ENCODE results near the gene CLIP4.

The CLIP4 gene

DNA sequence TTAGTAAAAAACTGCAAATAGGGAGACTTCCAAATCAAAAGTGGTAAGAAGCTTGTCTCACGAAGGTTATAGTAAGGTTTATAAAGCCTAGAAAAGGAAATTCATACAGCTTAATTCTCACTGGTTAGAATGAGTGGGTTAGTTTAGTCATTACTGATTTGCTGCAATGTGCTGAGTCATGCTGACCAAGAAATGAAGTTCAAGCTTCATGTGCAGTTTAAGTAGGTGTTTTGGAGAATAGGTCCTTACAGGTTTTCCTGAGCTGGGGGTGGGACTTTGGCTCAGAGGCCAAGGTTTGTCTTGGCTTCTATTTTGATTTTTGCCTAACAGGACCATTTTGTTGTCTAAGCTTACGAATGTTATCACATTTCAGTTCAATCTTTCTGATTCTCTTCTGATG is 15.1 kb downstream of the CLIP4 start:
- DNase-seq (ENCODE audit: extremely low read depth in 1 of 2, low read depth in 1 of 2) = no peak

DNA sequence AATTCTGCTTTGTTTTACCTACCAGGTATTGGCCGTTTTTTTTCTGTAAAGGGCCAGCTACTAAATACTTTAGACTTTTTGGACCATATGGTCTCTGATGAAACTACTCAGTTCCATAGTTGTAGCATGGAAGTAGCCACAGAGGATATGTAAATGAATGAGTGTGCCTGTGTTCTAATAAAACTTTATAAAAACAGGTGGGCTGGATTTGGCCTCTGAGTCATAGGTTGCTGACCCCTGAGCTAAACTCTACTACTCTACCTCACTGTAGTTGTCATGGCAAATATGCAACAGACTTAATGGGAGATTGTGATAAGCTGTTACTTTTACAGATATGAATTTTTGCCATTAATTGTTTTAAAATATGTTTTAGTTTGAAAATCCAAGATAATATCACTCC is 19.7 kb downstream of the CLIP4 start:
- no peak for DNase-seq (ENCODE audit: extremely low read depth in 1 of 2, low read depth in 1 of 2)

- DNase-seq (ENCODE audit: extremely low read depth in 1 of 2, low read depth in 1 of 2) = no peak
These were observed 23.9 kb downstream of the CLIP4 start for GRCh38 chr2:29139152-29139551.

GRCh38 chr2:29139731-29140130 is 24.5 kb downstream of the CLIP4 start:
- no peak for DNase-seq (ENCODE audit: extremely low read depth in 1 of 2, low read depth in 1 of 2)

- no peak for DNase-seq (ENCODE audit: extremely low read depth in 1 of 2, low read depth in 1 of 2)
These were observed 28.4 kb downstream of the CLIP4 start for GRCh38 chr2:29143657-29144056.

DNA sequence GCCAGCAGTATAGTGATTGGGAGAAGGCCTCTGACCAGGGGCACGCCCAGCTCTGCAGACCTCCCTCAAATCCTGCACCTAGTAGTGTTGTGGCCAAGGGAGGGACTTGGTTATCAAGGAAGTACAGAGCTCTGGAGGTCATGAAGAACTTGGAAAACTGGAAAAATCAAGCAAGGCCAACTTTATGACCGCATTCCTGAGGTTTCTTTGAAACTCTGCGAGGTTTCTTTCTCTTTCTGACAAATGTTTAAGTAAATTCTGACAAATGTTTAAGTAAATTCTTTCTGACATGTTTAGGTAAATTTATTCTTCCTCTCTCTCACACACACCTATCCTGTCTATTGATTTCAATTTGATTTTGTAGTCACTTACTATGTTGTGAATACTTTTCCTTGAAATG is 31.0 kb downstream of the CLIP4 start:
- DNase-seq (ENCODE audit: extremely low read depth in 1 of 2, low read depth in 1 of 2) = no peak

- no peak for DNase-seq (ENCODE audit: extremely low read depth in 1 of 2, low read depth in 1 of 2)
These were observed 32.7 kb downstream of the CLIP4 start for GRCh38 chr2:29147963-29148362.

- no peak for DNase-seq (ENCODE audit: extremely low read depth in 1 of 2, low read depth in 1 of 2)
These were observed 39.4 kb downstream of the CLIP4 start for GRCh38 chr2:29154610-29155009.

GRCh38 chr2:29155578-29155977 is 40.4 kb downstream of the CLIP4 start:
- no peak for DNase-seq (ENCODE audit: extremely low read depth in 1 of 2, low read depth in 1 of 2)

- no peak for DNase-seq (ENCODE audit: extremely low read depth in 1 of 2, low read depth in 1 of 2)
These were observed 41.9 kb downstream of the CLIP4 start for GRCh38 chr2:29157131-29157530.

- no peak for DNase-seq (ENCODE audit: extremely low read depth in 1 of 2, low read depth in 1 of 2)
These were observed 43.9 kb downstream of the CLIP4 start for GRCh38 chr2:29159125-29159524.

DNA sequence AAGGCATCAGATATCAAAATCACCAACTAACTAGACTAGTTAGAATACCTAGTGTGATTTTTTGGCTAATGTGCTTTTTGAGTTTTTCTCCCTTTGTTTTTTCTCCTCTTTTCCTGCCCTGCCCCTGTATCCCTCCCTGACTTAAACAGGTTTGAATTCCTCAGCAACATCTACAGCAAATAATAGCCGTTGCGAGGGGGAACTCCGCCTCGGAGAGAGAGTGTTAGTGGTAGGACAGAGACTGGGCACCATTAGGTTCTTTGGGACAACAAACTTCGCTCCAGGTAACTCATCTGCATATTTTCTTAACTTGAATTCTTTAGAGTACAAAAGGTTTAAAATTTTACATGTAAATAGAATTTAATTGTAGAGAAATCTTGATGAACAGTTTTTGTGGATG is 45.0 kb downstream of the CLIP4 start:
- DNase-seq (ENCODE audit: extremely low read depth in 1 of 2, low read depth in 1 of 2) = no peak

GRCh38 chr2:29162204-29162928 is 47.2 kb downstream of the CLIP4 start:
- DNase-seq (ENCODE audit: extremely low read depth in 1 of 2, low read depth in 1 of 2) = no peak

DNA sequence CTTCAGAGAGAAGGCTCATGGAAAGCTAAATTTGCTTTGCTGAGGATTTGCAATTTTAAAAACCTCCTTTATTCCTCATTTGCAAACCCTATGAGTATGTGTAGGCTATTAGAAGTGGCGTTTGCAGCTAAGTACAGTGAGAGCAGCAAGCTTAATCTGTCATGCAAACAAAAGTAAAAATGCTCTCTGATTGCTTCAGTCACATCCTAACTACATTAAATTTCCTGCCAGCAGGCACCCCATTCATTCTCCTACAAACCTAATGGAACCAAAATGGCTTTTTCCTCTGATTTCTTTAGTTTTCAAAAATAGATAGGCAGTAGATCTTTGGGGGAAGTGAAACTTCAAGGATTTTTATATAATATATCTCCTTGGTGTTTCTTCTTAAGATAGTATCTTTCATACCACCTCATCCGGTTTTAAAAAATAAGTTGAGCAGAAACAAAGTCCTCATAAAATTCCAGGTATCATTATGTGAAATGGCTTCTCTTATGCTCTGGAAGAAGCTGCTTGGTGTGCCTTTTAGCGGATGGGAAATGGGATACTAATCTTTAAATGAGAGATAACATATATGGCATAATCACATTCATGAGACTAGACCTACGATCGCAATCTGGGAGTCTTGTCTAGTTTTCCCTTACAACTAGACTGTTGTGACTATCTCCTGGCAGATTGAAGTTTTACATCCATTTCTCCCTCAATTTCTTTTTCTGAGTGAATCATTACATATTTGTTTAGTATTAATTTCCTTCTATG is 49.1 kb downstream of the CLIP4 start:
- no peak for DNase-seq (ENCODE audit: extremely low read depth in 1 of 2, low read depth in 1 of 2)

- no peak for DNase-seq (ENCODE audit: extremely low read depth in 1 of 2, low read depth in 1 of 2)
These were observed 50.4 kb downstream of the CLIP4 start for GRCh38 chr2:29165362-29166241.

DNA sequence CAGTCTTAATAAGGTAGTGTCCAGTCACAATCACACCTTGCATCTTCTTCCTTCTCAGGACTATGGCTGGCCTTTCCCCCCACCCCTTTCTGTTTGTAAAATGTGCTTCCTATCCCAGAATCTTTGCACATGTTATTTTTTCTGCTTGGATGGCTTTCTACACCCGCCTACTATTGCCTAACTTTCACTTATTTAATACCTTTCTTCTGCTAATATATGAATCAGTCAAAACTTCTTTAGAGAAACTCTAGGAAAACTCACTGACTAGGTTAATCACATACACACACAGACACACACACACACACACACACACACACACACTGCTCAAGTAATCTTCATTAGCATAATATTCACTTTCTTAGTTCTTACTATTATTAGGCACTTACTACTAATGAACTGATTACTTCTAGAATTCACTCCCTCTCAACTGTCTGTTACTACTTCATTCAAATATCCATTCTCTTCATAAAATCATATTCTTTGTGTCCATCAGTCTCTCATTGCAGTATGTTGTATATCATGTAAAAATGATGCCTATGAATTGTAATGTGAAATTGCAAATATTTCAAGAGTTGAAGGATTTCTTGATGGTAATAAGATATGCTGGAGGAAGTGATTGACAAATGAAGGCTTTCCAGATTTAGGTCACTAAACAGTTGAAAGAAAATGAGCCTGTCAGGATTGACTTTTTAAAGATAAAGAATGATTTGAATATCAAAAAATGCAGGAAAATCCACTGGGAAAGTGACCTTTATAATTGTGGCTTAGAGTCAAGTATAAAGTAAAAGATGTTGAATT is 51.2 kb downstream of the CLIP4 start:
- no peak for DNase-seq (ENCODE audit: extremely low read depth in 1 of 2, low read depth in 1 of 2)

GRCh38 chr2:29174937-29175336 is 59.7 kb downstream of the CLIP4 start:
- no peak for DNase-seq (ENCODE audit: extremely low read depth in 1 of 2, low read depth in 1 of 2)

- no peak for DNase-seq (ENCODE audit: extremely low read depth in 1 of 2, low read depth in 1 of 2)
These were observed 60.1 kb downstream of the CLIP4 start for GRCh38 chr2:29175338-29175737.

DNA sequence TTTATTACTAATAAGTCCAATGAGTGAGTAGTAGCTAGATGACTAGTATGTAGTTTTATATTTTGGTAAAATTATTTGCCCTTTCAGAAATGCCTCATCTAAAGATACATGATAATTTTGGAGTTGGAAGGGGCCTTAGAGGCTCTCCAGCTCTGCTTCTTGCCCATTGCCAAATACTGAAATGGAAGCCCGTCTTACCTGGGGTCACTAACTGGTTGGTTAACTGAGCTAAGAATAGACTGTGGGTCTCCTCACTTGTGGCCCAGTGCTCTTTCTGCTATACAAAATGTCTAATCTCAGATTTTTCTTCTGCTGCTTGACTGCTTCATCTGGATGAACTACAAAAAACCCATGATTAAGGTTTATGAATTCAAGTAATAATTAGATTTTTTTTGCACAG is 67.1 kb downstream of the CLIP4 start:
- DNase-seq (ENCODE audit: extremely low read depth in 1 of 2, low read depth in 1 of 2) = no peak

DNA sequence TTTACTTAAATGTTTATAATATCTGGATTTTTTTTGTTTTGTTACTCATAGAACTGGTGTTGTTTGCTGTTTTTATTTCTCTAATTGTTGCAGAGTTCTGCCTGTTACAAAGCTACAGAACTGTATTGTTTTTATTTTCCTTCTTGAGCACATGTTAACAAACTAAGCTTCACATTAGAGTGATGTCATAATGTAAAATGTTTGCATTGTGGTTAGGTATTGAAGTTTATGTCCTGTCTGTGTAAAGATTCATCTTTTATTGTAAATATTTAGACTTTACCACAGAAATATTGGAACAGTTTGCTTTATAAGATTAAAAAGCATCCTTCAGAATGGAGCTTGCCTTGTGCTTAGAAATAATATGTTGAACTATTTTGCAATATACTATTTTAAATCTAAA is 67.7 kb downstream of the CLIP4 start:
- no peak for DNase-seq (ENCODE audit: extremely low read depth in 1 of 2, low read depth in 1 of 2)

DNA sequence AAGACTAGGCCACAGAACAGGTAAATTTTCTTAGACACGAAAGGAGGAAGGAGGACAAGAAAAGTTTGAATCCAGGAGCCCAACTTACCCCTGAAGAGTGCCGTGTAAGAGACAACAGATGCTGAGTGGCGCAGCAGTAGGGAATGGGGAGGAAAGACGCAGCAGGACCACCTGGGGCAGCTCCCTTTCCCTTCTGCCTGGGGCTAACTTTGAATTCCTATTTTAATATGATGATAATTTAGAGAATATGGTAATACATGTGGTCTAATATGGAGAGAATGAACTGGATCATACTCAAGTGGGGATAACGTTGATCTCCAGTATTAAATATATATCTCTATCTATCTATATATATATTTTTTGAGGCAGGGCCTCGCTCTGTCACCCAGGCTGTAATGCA is 69.3 kb downstream of the CLIP4 start:
- no peak for DNase-seq (ENCODE audit: extremely low read depth in 1 of 2, low read depth in 1 of 2)

All from activated CD8-positive, alpha-beta memory T cell treated with anti-CD3 and anti-CD28 coated beads for 1 hour (primary cell).